A673 (cell line): ENCODE results near the gene ZNF134.

Source experiments
- CTCF ChIP-seq: fragments of 300-800, 200-600 bp; sonication (generic); conservative IDR thresholded peaks from 2 replicates; pipeline ENCODE4 v1.5.1; 2017; ENCODE audit warnings: low read depth, mild to moderate bottlenecking, antibody characterized with exemption, low read length, moderate library complexity, mixed read lengths
- EZH2 ChIP-seq: fragments of 200-600 bp; sonication (generic); IDR thresholded peaks from 2 replicates; pipeline ENCODE4 v1.6.1; 2017; ENCODE audit warnings: borderline replicate concordance, low read depth, mild to moderate bottlenecking, mixed read lengths, antibody characterized with exemption, low read length; ENCODE audit not compliant: poor library complexity, severe bottlenecking

- TF ChIP-seq CTCF = no peak
- TF ChIP-seq EZH2 = no peak
Observed at GRCh38 chr19:57615346-57615745, 1.3 kb downstream of the ZNF134 start.
